NT2/D1 (cell line): ENCODE measurements around the gene RHBDD1.

Source experiments
- SUZ12 ChIP-seq: IDR thresholded peaks from 2 replicates; pipeline ENCODE4 v1.6.1; 2011; ENCODE audit not compliant: insufficient read length, insufficient read depth; ENCODE audit errors: extremely low read depth
- YY1 ChIP-seq: IDR thresholded peaks from 2 replicates; pipeline ENCODE4 v1.6.1; 2011; ENCODE audit not compliant: insufficient read length, insufficient read depth
- ZNF274 ChIP-seq: IDR thresholded peaks from 2 replicates; pipeline ENCODE4 v1.6.1; 2011; ENCODE audit warnings: mild to moderate bottlenecking, low read depth, low read length

GRCh38 chr2:226799211-226799975 is 36.5 kb upstream of the RHBDD1 start, which contains the start of gene IRS1:
- TF ChIP-seq ZNF274 (no peak), YY1 (no peak), SUZ12 (no peak)
